ENCODE data around the gene ZFP36L2. TPM values are rescaled to one million over a fixed set of nuclear protein-coding genes. Genes with fewer than 3 reads are reported as not detected.
A peak's percentile ranks its signal among the peaks of the same experiment; 100 is the strongest.

The ZFP36L2 gene
- total RNA-seq, 1 donor from 2014 or later: 206 TPM

GRCh38 chr2:43210467-43211303 lies 15.7 kb downstream of the ZFP36L2 start:
- H3K4me1 ChIP-seq: peaks cover 25% of the 10 kb centered on the region
- no peak for DNase-seq (ENCODE audit: extremely low spot score in 2 of 2)
- H3K9me3 ChIP-seq: no peaks in the 10 kb centered on the region
- H3K27me3 ChIP-seq: no peaks in the 10 kb centered on the region
- TF ChIP-seq POLR2A (IDR thresholded peaks at IDR 0.05) (no peak), POLR2AphosphoS5 (IDR thresholded peaks at IDR 0.05; ENCODE audit: insufficient read depth in 1 of 2, low read depth in 1 of 2) (peak in 1 of 2 donors; percentile 61)
- H3K4me3 ChIP-seq: no peak overlapping the region
- intact Hi-C loops (cut with DNase I): no loop called here
- H3K27ac ChIP-seq: peak overlapping the region; percentile 69
- no peaks in the 10 kb centered on the region for H3K36me3 ChIP-seq

GRCh38 chr2:43210125-43210466 lies 16.3 kb downstream of the ZFP36L2 start:
- Histone ChIP-seq H3K27me3 (no peaks in the 10 kb centered on the region), H3K27ac (peak overlapping the region; percentile 69), H3K36me3 (no peaks in the 10 kb centered on the region), H3K4me1 (peaks cover 25% of the 10 kb centered on the region), H3K9me3 (no peaks in the 10 kb centered on the region), H3K4me3 (no peak overlapping the region)
- no peak for TF ChIP-seq CTCF (IDR thresholded peaks at IDR 0.05)
- DNase-seq (ENCODE audit: extremely low spot score in 2 of 2): no peak
- intact Hi-C loops (cut with DNase I): no loop called here

- Histone ChIP-seq H3K4me3 (no peak overlapping the region), H3K27me3 (no peaks in the 10 kb centered on the region), H3K4me1 (peaks cover 25% of the 10 kb centered on the region), H3K9me3 (no peaks in the 10 kb centered on the region), H3K27ac (no peak overlapping the region), H3K36me3 (no peaks in the 10 kb centered on the region)
- no peak for TF ChIP-seq POLR2AphosphoS5 (IDR thresholded peaks at IDR 0.05; ENCODE audit: insufficient read depth in 1 of 2, low read depth in 1 of 2)
- TF ChIP-seq CTCF (IDR thresholded peaks at IDR 0.05): no peak
- DNase-seq (ENCODE audit: extremely low spot score in 2 of 2): no peak
- intact Hi-C loops (cut with DNase I): no loop called here
These were observed 17.1 kb downstream of the ZFP36L2 start for GRCh38 chr2:43209204-43209717.

- no peak for TF ChIP-seq POLR2A (IDR thresholded peaks at IDR 0.05)
- TF ChIP-seq CTCF (IDR thresholded peaks at IDR 0.05): no peak
- no peak for TF ChIP-seq POLR2AphosphoS5 (IDR thresholded peaks at IDR 0.05; ENCODE audit: insufficient read depth in 1 of 2, low read depth in 1 of 2)
- no peaks in the 10 kb centered on the region for H3K27me3 ChIP-seq
- no peak overlapping the region for H3K27ac ChIP-seq
- no peaks in the 10 kb centered on the region for H3K36me3 ChIP-seq
- no peaks in the 10 kb centered on the region for H3K9me3 ChIP-seq
- no peak for DNase-seq (ENCODE audit: extremely low spot score in 2 of 2)
- intact Hi-C loops (cut with DNase I): no loop called here
- peaks cover 25% of the 10 kb centered on the region for H3K4me1 ChIP-seq
- H3K4me3 ChIP-seq: no peak overlapping the region
These were observed 18.7 kb downstream of the ZFP36L2 start for GRCh38 chr2:43207553-43208300.

GRCh38 chr2:43206602-43207001 lies 19.8 kb downstream of the ZFP36L2 start:
- peaks cover 25% of the 10 kb centered on the region for H3K4me1 ChIP-seq
- DNase-seq (ENCODE audit: extremely low spot score in 2 of 2): no peak
- no peak overlapping the region for H3K4me3 ChIP-seq
- intact Hi-C loops (cut with DNase I): no loop called here
- no peaks in the 10 kb centered on the region for H3K27me3 ChIP-seq
- H3K36me3 ChIP-seq: no peaks in the 10 kb centered on the region
- TF ChIP-seq POLR2AphosphoS5 (IDR thresholded peaks at IDR 0.05; ENCODE audit: insufficient read depth in 1 of 2, low read depth in 1 of 2) (no peak), CTCF (IDR thresholded peaks at IDR 0.05) (no peak), POLR2A (IDR thresholded peaks at IDR 0.05) (no peak)
- no peaks in the 10 kb centered on the region for H3K9me3 ChIP-seq
- H3K27ac ChIP-seq: no peak overlapping the region

Data from vagina (tissue), 2 donors.